Peyer's patch (tissue), 4 donors: ENCODE data around the gene ZNF804B.

Source experiments
- CTCF ChIP-seq, 6 experiments: fragments of 450-650 bp in 4 of 6; fragments of 200-600 bp in 2 of 6; sonication (generic) in 1 of 6; IDR thresholded peaks; one replicate each; pipeline ENCODE4 v1.5.1; 2017 to 2019; ENCODE audit warnings: antibody characterized with exemption in 6 of 6, mild to moderate bottlenecking in 3 of 6, moderate library complexity in 1 of 6
- POLR2A ChIP-seq, 2 donors: fragments of 450-650 bp; IDR thresholded peaks; one replicate each; pipeline ENCODE4 v1.5.1; 2017; ENCODE audit warnings: antibody characterized with exemption in 2 of 2, mild to moderate bottlenecking in 2 of 2, moderate library complexity in 2 of 2

GRCh38 chr7:88795553-88795952 is 36.1 kb downstream of the ZNF804B start, which contains the start of gene TEX47:
- TF ChIP-seq CTCF (IDR thresholded peaks at IDR 0.05) = no peak
- TF ChIP-seq POLR2A (IDR thresholded peaks at IDR 0.05) = no peak
